Activated CD8-positive, alpha-beta memory T cell treated with anti-CD3 and anti-CD28 coated beads for 36 hours (primary cell): ENCODE data around the gene AEBP1. TPM values are rescaled to one million over a fixed set of nuclear protein-coding genes. Genes with fewer than 3 reads are reported as not detected.

Experiments
- CTCF ChIA-PET: fragments of 350-600 bp; sonication (Branson Sonifier 250); formaldehyde crosslinking; loops from one replicate; lab custom pipeline; 2021; ENCODE audit warnings: antibody characterized with exemption; lab: Charles Lee
- POLR2A ChIA-PET: fragments of 350-600 bp; sonication (Branson Sonifier 250); formaldehyde crosslinking; loops from one replicate; lab custom pipeline; 2021; ENCODE audit warnings: antibody characterized with exemption; lab: Charles Lee
- total RNA-seq, 2 experiments: library from RNA; stranded (reverse); gene quantifications; one replicate each; pipeline ENCODE4 v1.2.3, GENCODE V29; 2021

AEBP1 gene
- total RNA-seq, 2 experiments from 2014 or later, result 12.9 to 14.0 TPM

DNA sequence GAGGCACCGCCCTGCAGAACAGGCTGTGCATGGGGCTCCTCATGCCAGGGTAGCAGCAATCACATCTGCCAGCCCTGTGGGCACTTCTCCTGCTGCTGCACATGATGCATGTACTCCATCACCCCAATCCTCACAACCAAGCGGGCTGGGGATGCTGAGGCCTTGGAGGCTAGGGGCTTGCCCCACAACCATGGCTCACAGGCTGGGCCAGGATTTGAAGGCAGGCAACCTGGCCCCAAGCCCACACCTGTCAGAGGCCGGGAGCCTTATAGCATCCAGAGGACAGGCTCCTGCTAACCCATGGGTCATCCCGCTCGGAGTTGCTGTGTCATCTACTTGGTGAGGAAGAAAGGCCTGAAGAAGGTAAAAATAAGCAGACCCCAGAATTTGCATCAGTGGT, 24.0 kb upstream of the AEBP1 start:
- POLR2A ChIA-PET, result no interaction called here
- CTCF ChIA-PET, result no interaction called here

DNA sequence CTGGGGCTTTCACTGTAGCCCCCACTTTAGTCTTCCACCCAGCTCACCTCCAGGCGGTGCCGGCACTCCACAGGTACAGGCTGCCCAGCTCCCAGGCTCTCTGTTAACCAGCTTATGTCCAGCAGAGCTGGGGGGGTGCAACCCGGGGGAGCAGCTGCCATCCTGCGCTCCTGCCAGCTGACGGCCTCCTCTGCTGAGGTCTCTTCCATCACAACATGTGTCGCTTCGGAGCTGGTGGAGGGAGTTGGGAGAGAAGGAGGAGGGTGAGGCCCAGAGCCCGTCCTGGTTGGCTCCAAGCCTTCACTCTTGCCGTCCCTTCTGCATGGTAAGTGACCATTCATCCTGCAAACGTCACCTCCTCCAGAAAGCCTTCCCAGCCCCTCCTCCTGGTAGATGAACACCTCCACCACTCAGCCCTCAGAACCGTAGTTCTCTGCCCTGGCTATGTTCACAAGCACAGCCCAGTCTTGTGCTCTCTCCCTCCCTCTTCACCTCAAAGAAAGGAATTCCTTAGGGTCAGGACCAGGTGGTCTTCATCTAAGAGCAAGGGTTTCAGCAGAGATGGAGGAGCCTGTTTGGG, 23.4 kb upstream of the AEBP1 start:
- ChIA-PET CTCF (interaction anchor here (1.0 to 1.2 kb wide), 2 partner anchors 26 to 42 kb away, joined by 3 to 4 read pairs; no protein-coding TSS in a partner anchor), POLR2A (interaction anchor here (0.6 to 1.5 kb wide), 10 partner anchors 8 to 411 kb away, joined by 3 to 10 read pairs (median 5); partner anchors contain the start of genes DBNL and POLD2)

DNA sequence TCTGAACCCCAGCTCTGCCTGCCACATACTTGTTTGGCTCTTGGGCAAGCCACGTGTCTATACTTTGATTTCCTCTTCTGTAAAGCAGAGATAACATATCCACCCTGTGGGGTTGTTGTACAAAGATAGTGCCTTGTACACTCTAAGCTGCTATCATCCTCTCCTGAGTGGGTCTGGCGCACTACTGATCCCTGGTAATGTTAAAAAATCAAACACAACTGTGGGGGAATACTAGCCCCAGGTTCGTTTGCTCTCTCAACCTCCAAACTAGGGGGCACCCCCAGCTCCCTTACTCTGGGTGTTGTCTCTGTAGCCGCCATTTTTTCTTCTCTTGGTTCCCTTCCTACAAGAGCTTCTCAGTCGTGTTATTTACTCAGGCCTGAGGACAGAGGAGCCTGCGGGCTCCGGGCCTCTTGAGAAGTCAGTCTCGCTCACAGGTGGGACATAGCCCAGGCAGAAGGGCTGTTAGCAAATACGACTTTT, 22.8 kb upstream of the AEBP1 start:
- POLR2A ChIA-PET, result interaction anchor here (0.6 to 1.5 kb wide), 12 partner anchors 9 to 410 kb away, joined by 3 to 10 read pairs (median 5); partner anchors contain the start of genes DBNL and POLD2
- CTCF ChIA-PET, result interaction anchor here (0.7 to 1.2 kb wide), 4 partner anchors 17 to 41 kb away, joined by 3 to 4 read pairs (median 3); no protein-coding TSS in a partner anchor

DNA sequence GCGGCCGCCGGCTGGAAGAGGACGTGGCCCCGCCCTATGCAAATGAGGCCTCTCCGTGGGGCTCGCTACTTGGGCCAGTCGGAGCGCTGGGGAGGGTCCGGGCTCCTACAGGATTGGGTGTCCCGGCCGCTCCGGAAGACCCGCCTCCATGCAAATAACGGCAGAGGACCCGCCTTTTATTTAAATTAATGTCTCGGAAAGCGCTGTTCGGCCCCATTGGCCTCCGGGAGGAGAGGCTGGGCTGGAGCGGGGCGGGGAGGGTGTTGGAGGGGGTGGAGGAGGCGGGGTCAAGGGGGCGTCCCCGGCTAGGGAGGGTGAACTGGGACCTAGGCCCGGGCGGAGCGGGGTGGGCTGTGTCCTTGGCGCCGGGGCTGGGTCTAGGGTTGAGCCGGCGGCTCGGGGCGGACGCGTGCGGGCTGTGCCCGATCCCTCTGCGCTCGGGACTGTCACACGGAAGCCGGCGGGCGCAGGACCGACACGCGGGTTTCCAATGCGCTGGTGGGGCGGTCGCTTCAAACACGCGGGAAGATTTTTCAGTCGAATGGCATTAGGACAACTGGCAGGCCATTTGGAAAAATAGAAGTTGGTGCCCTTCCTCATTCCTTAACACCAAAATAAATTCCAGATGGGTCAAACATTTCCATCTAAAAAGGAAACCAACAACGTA, 21.5 kb upstream of the AEBP1 start:
- ChIA-PET CTCF (no interaction called here), POLR2A (no interaction called here)

DNA sequence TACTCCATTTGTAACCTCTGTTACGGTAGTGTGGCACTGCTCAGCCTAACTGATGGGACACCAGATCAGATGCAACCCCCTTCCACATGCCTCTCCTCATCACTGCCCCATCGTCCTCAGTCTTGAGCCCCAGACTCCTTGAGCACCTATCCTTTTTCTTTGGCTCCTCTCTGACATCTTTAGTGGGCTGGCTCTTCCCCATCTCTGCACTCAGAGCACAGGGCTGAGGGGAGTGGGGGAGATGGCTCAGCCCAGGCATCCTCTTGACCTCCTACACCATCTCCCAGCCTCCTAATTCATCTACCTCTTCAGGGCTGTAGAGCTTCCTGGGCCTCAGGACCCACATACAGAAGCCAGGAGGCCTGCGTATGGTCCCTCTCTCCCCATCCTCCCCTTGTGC, 20.3 kb upstream of the AEBP1 start:
- POLR2A ChIA-PET, result no interaction called here
- CTCF ChIA-PET, result interaction anchor here (0.9 kb wide), 1 partner anchor 39 kb away, joined by 3 read pairs; the partner anchor contains the start of gene POLD2

DNA sequence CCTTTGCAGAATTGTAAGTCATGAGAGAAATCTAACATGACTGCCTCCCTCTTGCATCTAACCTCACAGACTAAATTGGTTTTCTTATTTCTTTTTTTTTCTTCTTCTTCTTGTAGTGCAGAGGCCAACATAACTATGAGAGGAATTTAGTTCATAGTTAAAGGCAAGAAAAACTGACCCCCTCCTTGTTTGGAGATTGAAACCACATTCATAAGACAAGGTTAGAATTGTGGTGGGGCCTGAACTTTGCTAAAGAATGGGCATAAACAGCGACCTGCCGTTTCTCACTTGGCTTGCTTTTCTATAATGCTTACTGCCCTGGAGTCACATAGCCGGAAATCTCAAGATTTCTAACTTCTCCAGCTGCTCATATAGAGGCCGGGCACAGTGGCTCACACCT, 19.4 kb upstream of the AEBP1 start:
- POLR2A ChIA-PET, result no interaction called here
- CTCF ChIA-PET, result interaction anchor here (0.9 kb wide), 1 partner anchor 38 kb away, joined by 3 read pairs; the partner anchor contains the start of gene POLD2

DNA sequence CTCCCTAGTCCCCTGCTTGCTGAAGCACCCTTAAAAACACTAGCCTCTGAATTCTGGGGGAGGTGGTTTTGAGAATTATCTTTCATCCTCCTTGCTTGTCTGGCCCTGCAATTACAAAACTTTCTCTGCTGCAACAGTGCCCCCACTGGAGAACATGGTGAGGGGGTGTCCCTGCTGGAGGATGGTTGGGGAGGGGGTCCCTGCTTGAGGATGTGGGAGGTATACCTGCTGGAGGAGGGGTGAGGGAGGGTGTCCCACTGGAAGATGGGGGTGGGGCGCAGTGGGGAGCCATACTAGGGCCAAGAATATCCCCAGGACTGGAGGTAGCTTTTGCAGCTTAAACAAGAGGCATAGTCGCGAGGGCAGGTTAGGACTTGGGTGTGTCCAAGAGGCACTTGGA, 18.6 kb upstream of the AEBP1 start:
- ChIA-PET CTCF (no interaction called here), POLR2A (no interaction called here)

DNA sequence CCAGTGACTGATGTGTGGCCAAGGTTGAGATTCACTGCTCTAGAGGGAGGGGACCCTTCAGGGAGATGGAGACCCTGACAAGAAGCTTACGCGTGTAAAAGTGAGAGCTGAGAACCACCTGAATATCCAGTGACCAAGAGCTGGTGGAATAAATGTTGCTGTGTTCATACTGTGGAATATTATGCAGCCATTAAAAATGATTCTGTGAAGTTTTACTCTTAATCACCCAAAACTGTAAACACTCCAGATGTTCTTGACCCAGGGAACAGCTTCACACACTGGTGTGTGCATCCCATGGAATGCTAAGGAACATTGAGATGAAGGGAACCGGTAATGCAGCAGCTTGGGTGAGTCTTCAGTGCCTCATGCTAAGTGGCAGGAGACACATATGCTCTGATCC, 17.5 kb upstream of the AEBP1 start:
- POLR2A ChIA-PET, result no interaction called here
- CTCF ChIA-PET, result no interaction called here

DNA sequence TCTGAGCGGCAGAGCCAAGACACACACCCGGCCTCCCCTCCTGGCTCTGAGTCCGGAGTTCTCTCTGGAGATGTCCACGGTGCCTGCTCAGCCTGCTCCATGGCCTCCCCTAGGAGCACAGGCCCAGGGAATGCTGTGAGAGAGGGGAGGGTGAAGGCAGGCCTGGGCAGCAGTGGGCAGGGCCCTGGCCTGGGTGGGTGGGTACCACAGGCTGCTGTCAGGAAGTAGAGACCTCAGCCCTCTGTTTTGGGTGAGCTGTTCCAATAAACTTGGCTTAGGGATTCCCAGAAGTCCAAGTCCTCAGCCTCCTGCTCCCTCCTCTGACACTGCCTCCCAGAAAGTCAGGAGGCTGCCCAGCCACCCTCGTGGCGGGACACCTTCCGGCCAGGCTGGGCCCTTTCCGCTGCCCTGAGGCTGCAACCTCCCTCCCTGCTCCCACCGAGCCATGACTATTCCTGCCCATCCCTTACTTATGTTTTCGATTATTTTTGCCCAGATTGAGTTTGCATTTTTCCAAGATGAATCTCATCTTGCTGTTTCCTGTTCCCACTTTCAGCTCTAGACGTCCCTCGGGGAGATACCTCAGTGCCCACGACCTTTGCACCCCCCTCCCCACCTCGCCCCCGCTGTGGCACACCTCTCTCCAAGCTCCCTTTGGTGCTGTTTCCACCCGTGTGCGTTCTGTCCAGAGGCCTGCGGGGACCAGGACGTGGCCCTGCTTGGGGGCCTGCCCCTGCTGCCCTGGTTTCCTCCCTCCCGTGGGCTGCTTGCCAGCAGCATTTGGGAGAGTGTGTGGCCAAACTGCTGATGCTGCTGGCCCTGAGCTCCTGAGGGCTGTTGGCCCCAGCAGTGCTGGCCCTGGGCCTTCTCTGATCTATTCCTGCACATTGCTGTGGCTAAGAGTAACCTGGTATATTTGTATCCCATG, 16.0 kb upstream of the AEBP1 start:
- CTCF ChIA-PET, result no interaction called here
- POLR2A ChIA-PET, result no interaction called here

DNA sequence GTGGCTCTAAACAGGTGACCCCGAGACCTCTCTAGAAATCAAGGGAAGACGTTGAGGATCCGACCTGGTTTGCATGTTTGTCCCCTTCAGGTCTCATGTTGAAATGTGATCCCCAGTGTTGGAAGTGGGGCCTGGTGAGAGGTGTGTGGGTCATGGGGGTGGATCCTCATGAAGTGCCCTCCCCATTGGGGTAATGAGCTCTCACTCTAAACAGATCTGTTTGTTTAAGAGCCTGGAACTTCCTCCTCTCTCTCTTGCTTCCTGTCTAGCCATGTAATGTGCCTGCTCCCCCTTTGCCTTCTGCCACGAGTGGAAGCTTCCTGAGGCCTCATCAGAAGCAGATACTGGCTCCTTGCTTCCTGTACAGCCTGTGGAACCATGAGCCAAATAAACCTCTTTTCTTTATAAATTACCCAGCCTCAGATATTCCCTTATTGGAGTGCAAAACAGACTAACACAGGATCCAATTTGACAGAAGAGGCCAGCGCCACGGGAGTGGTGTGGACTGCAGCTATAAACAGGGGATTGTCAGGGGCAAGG, 11.0 kb upstream of the AEBP1 start:
- ChIA-PET POLR2A (no interaction called here), CTCF (no interaction called here)

DNA sequence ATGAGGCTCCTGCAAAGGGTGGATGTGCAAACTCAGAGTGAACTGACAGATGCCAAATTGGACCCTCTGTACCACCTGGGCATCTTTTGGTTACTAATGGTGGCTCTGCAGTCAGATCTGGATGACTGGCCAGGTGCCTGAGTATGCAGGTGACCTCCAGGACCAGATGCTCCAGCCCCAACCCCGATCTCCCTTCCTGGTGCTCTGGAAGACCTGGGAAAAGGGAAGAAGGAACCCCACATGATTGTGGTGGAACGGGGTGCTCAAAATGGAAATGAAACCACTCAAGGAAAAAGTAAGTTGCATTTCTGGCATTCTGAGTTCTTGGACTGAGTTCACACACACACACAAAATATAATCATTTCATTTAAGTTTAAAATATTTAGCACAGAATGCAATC, 9.8 kb upstream of the AEBP1 start:
- ChIA-PET CTCF (no interaction called here), POLR2A (no interaction called here)

DNA sequence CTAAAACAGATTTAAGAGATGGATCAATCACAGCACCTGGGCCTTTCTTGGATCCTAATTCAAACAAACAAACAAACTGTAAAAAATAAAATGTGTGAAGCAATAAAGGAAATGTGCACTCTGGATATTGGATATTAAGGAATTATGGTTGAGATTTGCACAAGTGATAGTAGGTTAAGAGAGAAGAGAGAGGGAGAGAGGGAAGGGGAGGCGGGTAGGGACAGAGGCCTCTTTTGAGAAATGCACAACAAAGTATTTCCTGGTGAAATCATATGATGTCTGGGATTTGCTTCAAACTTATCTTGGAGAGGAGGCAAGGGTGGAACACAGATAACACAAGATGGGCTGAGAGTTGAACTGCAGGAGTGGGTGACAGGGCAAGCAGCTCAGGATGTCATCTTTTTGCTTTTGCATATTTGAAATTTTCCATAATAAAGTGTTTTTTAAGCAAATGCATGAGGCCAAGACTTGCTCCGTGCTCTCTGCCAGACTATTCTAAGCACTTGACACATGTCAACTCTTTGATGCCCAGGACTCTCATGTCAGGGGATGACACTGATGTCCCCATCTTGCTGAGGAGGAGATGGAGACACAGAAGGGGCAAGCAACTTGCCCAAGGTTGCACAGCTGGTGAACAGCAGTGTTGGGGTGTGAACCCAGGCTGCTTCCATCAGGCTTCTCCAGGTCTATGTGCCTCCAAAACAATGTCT, 9.1 kb upstream of the AEBP1 start:
- ChIA-PET CTCF (no interaction called here), POLR2A (no interaction called here)

DNA sequence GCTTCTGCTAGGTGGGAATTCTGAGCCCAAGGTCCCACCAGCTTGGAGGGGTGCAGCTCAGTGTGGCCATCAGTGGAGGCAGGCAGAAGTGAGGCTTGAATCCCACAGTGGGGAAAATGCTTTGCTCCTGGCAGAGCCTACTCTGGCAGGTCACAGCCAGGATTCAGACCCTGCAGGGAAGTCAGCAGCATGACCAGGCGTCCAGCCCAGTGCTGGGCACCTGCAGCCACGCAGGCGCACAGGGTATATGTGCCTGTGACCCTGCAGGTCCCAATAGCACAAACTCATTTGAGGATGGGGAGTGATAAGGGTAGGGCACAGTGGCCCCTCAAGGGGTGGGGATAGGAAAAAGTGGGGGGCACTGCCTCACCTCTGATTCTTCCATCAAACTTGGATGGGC, 8.4 kb upstream of the AEBP1 start:
- ChIA-PET POLR2A (no interaction called here), CTCF (no interaction called here)

DNA sequence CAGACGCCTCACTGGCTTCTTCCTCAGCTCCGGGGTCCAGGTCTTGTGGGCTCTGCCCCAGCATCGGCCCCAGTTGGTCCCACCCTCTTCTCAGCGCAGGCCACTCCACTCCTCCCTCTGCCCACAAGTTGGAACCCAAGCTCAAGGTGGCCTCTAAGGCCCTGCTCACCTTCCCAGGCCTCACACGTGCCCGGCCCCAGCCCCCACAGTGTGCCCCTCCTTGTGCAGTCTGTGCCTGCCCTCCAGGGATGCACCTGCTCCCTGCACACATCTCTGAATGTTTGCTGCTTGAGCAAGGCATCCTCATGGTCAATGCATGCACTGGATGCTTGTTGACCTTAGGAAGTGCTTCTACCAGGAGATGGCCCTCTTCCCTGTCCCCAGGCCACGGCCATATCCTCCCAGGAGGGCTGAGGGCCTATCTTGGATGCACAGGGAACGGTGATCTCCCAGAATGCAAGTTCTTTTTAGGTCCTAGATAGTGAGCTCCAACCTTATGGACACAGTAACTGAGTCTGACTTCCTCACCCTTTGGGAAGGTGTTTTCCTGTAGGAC, 7.7 kb upstream of the AEBP1 start:
- ChIA-PET CTCF (no interaction called here), POLR2A (no interaction called here)

DNA sequence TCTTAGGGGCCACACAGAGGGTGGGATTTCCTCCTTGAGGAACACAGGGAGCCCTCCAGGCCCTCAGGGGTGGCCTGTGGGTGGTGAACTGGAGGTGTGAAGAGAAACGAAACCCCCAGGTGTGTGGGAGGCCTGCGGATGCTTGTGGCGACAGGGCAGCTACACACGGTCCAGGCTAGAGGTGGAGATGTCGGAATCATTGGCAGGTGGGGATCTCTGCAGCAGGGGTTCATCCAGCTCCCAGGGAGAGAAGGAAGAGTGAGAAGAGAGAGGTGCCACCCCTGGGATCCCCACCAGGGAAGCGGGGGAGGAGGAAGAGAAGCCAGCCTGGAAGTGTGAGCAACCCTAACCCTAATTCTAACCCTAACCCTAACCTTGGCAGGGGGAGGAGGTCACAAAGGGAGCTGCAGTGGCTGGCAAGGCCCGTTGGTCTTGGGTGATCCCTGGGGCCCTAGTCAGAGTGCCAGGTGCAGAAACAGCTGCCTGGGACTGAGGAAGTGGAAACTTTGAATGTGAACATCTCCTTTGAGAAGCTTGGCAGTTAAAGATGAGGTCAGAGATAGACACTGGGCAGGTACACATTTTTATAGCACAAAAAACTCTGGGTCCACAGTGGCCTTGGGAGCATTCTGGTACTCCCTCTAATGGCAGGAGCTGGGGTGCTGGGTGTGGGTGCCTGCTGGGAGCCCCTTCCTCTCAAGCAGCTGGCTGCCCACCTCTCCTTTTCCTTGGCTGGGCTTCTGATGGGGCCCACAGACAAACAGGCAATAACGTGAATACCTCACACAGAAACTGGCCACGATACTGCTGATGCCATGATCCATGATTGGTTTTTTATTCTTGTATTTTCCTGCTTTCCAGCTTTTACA, 6.8 kb upstream of the AEBP1 start:
- ChIA-PET POLR2A (interaction anchor here (0.5 kb wide), 1 partner anchor 16 kb away, joined by 6 read pairs; no protein-coding TSS in a partner anchor), CTCF (interaction anchor here (0.6 to 0.8 kb wide), 2 partner anchors 365 to 554 kb away, joined by 3 read pairs; no protein-coding TSS in a partner anchor)

DNA sequence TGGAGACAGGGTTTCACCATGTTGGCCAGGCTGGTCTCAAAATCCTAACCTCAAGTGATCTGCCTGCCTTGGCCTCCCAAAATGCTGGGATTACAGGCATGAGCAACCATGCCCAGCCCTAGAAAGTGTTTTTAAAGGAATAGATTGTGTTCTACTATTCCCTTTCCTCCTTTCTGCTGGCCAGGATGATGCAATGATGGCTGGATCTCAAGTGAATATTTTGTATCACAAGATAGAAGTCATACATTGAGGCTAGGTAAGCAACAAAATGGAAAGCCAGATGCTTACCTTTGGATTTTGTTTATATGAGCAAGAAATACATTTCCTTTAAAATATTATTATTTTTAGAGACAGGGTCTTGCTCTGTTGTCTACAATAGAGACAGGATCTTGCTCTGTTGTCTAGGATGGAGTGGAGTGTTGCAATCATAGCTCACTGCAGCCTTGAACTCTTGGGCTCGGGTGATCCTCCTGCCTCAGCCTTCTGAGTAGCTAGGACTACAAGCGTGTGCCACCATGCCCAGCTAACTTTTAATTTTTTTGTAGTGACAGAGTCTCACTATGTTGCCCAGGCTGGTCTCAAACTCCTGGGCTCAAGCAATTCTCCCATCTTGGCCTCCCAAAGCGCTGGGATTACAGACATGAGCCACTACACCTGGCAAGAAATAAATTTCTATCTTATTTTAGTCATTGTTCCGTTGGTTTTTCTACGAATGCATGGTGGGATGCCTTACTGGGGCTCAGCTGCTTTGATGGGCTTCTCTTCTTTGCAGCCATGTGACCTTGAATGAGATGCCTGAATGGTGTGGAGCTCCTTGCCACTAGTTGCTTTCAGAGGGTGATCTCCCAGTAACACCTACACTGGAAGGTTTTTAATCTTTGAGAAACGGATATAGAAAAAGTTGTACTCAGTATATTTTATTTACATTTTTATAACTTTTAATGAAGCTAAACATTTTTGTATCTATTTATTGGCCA, 5.8 kb upstream of the AEBP1 start:
- ChIA-PET POLR2A (no interaction called here), CTCF (interaction anchor here (0.6 to 0.9 kb wide), 3 partner anchors 17 to 553 kb away, joined by 3 read pairs; no protein-coding TSS in a partner anchor)
